ENCODE data around the gene ROPN1.
A peak's percentile ranks its signal among the peaks of the same experiment; 100 is the strongest.
"Not testable (repeated sequence)": the region's sequence is repeated elsewhere in the genome, so short reads cannot be mapped to it uniquely, and the experiment has no call there.

ROPN1 gene

GRCh38 chr3:123991730-123992588 is at the start of gene ROPN1:
ROPN1 (minus strand) TSS chr3:123992124; CDS start chr3:123980481, 11,643 bp downstream.
- DNase-seq: not testable (repeated sequence)

DNA sequence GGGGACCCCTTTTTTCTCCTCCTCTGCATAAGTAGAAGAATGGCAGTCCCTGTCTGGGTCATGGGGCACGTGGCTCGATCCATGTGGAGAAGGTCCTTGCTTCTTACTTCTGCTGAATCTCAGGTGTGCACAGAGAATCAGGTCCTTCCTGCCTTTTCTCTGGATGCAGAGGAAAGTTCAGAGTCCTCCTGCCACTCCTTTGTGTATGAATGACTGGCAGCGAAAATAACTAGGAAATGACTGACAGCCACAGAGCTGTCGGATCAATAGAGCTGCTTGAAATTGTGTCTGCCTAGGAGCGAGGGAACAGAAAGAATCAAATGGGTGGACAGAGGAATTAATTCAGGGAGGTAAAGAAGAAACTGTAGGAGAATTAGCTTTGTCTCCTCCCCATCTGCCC is 49.6 kb upstream of the ROPN1 start:
- no peak for DNase-seq

DNA sequence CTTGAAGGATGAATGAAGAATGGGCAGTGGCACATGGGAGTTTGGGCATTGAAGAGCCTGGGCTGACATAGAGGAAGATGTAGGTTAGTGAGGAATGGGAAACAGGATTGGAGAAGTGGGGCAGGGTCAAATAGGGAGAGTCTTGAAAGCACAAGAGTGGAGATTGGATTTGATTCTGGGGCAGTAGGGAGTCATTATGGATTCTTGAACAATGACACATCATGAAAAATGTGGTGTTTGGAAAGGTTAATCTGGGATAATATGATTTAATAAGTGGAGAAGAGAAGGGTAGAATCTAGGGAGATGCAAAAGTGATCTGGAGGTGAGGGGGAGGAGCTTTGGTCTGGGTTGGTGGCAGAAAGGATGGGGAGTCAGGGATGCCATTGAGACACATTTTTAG is 45.4 kb upstream of the ROPN1 start:
- DNase-seq: no peak

GRCh38 chr3:124036214-124036613 is 44.3 kb upstream of the ROPN1 start:
- not testable (repeated sequence) for DNase-seq

GRCh38 chr3:124035463-124036121 is 43.7 kb upstream of the ROPN1 start:
- no peak for DNase-seq

GRCh38 chr3:124034844-124035152 is 42.9 kb upstream of the ROPN1 start:
- no peak for DNase-seq

DNA sequence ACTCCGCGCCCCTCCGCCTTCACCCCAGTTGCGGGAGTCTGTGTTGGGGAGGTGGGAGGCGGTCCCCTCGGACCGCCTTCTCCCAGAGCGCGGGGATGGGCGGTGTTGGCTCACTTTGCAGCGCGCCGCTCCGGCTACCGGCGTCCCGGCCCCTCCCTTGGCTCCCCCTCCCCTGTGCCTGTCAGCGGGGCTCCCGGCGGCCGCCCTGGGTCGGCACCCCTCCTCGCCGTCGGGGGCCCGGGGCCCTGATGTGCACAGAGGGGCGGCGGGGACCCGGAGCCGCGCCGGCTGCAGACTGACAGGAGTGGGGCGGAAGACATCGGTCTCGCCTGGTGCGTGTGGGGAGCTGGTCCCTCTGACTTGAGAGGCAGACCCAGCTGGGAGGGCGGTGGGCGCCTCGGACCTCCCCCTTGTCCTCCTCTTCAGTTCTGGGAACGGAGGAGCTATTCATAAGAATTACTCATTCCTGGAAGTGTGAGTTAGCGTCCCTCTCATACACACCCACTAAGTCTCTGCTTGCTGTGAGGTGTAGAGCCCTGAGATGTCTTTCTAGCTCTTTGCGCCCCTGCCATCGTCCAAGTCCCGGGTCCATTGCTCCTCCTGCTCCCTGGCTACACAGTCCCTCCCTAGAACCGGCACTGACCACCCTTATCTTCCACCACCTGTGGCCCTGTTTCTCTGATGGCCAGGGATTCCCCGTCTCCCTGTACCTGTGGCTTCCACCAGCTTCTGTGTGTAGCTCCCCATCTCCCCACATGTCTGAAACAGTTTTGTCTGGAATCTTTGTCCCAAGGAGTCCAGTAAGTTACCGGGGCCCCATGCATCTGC is 42.3 kb upstream of the ROPN1 start:
- DNase-seq: no peak

DNA sequence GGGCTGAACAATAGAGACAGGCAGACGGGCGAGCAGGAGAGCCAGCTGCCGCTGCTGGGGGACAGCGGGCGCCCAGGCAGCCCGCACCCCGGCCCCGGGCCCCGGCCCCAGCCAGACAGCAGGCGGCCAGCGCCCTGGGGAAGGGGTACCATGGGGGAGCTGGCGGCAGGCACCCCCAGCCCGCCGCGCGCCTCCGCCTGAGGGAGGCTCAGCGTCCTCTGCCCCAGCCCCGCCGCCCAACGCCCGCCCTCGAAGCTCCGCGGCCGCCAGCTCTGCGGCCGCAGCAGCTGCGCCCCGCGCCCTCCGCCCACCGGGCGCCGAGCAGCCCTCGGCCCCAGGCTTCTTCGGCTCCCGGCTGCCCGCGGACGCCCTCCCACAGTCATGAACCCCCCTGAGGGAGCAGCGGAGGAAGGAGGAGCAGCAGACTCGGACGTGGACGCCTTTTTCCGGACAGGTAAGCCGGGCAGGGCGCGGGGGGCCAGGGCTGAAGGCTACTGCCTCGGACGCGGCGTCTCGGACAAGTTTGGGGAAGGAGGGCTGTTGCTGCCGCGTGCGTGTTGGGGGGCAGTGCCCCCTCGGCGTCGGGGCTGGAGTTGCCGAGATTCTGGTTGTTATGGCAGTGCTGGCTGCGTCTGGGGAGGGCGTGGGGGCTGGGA is 41.6 kb upstream of the ROPN1 start, which contains the start of gene KALRN:
Gene KALRN (plus strand): TSS at position 10 of the 656 bp plus-strand sequence.
- no peak for DNase-seq

DNA sequence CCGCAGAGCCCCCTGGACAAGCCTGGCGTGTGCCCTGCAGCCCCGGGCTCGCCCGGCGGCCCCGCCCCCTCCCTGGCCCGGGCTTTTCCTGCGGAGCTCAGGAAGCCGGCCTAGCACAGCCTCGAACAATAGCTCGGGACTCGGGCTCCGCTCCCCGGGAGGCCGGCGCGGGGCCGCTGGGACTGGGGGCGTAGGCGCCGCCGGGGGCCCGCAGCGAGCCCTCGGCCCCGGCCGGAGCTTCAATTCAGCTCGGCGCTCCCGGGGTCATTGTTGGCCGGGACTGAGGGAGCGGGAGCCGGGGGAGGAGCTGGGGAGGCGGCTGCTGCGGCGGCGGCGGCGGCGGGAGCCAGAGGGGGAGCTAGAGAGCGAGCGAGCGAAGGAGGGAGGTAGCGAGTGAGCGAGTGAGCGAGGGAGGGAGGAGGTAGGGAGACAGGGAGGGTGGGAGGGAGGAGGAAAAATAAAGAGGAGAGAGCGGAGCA is 41.0 kb upstream of the ROPN1 start:
- no peak for DNase-seq

DNA sequence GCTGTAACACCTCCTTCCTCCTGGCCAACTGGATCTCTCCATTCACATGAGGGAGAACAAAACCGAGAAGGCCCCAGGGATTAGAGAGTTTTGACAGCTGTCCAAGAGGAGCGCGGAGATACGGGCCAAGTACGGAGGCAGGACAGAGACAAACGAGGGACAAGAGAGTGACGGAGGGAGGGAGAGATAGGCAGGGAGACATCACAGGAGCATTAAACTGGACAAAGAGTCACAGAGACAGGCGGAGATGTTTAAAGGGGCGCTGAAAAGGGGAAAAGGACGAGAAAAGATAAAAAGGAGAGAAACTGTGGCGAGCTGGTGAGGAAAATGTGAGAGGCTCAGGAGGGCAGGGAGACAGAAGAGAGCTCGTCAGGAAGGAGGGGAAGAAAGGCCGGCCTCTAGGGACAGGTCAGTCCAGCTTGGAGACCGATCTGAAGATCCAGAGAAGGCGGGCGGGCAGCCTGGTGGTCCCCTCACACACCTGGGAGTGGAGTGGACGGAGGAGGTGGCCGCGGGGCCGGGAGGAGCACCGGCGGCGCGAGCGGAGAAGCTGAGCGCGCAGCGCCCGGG is 40.5 kb upstream of the ROPN1 start:
- DNase-seq: no peak

- no peak for DNase-seq
These were observed 34.6 kb upstream of the ROPN1 start for GRCh38 chr3:124026516-124026915.

DNA sequence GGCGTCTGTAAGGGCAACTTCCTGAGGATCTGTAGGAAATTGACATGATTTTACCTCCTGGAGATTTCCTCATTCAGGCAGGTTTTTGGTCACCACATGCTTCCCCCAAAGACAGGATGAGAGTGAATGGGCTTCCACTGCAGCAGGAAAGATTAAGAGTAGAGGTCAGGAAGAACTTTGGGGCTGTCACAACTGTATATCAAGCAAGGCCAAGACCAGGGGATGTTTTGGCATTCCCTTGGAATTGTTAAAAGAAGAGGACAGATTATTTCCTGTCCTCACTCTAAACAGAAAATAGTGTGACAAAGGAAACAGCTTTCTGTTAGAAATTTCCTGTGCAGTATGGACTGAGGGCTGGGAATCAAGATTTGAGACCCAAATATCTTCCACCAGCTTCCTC is 31.6 kb upstream of the ROPN1 start:
- not testable (repeated sequence) for DNase-seq

- DNase-seq: no peak
These were observed 27.4 kb upstream of the ROPN1 start for GRCh38 chr3:124019291-124019690.

- DNase-seq: not testable (repeated sequence)
These were observed 25.6 kb upstream of the ROPN1 start for GRCh38 chr3:124017502-124017901.

GRCh38 chr3:124016483-124016882 is 24.6 kb upstream of the ROPN1 start:
- not testable (repeated sequence) for DNase-seq

DNA sequence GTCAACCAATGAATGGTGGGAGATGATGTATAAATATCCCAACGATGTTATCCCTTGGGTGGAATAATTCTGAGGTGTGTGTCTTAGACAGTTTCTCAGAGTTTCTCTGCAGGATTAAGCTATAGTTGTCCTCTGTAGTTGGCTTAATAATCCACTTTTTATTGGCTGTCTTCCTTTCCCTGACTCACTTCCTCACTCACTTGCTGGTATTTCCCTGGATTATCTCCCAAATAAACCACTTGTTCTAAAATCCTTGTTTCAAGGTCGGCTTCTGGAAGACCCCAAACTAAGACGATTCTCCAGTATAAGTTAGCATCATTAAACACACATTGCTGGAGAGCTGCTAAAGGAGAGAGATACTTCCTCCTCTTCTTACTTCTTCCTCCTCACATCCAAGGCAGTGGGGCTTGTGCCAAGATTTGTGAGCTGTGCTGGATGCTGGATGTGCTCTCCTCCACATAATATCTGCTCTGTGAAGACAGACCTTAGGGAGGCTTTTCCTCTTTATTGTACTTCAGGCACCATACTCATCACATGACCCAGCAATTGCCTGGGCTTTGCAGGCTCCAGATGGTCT is 22.5 kb upstream of the ROPN1 start:
- no peak for DNase-seq

DNA sequence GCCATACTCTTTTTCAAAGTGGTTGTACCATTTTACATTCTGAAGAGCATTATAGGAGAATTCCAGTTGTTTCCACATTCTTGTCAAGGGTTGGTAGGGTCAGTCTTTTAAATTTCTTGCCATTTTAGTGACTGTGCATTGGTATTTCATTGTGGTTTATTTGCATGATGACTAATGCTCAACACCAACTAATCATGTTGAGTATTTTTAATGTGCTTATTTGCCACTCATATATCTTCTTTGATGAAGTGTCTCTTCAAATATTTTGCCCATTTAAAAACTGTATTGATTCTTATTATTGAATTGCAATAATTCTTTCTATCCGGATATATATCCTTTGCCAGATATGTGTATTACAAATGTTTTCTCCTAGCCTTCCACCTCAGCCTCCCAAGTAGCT is 16.4 kb upstream of the ROPN1 start:
- DNase-seq: not testable (repeated sequence)

- peak; percentile 2 for DNase-seq
These were observed 15.3 kb upstream of the ROPN1 start for GRCh38 chr3:124007186-124007585.

DNA sequence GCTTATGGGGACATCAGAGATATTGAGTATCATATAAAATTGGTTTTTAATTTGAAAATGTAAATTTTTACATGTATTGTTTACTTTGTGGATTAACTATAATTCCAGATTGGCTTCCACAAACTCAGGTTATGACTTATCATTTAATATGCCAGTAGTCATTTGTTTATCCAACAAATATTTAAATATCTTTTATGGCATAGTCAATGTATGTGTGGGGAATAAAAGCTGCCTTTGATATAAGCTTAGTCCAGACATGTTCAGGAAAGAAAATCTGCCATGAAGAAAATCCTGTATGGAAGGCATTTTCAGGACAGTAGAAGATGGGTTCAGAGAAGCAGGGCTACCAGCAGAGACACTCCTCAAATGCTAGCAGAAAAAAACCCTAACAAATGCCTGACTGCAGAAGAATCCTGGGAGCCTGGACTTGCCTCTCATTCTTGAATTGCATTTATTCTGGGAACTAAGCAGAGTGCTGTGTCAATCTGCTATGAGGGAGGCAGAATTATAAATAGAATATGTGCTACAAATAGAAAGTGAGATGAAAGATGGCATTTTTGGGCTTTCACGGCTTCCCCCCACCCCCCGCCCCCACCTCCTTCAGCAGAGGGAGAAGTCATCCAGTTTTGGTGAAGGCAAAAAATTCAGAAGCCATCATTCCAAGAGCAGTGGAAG is 10.6 kb upstream of the ROPN1 start:
- not testable (repeated sequence) for DNase-seq

DNA sequence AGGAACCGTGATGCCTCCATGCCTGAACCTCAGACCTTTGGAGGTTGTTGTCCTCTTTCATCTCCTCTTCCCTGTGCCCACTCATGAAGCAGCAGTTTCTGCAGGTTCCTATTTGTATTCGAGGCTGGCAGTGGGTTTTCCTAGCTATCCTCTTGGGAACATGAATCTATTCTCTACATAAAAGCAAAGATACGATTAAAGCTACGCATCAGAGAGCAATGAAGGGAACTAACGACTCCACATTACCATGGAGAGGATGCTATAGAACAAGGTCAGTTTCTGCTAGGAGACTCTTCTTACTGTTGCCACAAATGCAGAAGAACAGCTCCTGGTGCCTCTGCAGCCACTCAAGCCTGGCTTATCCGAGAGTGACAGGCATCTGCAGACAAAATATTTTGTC is 9.4 kb upstream of the ROPN1 start:
- DNase-seq: not testable (repeated sequence)

GRCh38 chr3:123997543-123997942 is 5.6 kb upstream of the ROPN1 start:
- DNase-seq: no peak

All from GDM1 (cell line).